Muscle layer of colon (tissue), 2 donors: ENCODE data around the gene LRRC8B.

Experiments
- H3K27ac ChIP-seq: one replicate; pipeline ENCODE4 v1.7.0; 2013; ENCODE audit warnings: low read depth, mild to moderate bottlenecking, low read length, moderate library complexity
- H3K27me3 ChIP-seq, 2 donors: one replicate each; pipeline ENCODE4 v1.7.0; 2013; ENCODE audit warnings: low read length in 2 of 2, mild to moderate bottlenecking in 2 of 2; ENCODE audit not compliant: insufficient read depth in 2 of 2, control insufficient read depth in 1 of 2
- H3K36me3 ChIP-seq: one replicate; pipeline ENCODE4 v1.7.0; 2013; ENCODE audit warnings: mild to moderate bottlenecking, low read length; ENCODE audit not compliant: insufficient read depth
- H3K4me1 ChIP-seq: one replicate; pipeline ENCODE4 v1.7.0; 2013; ENCODE audit warnings: mild to moderate bottlenecking, low read length; ENCODE audit not compliant: insufficient read depth
- H3K4me3 ChIP-seq, 2 donors: one replicate each; pipeline ENCODE4 v1.7.0; 2013; ENCODE audit warnings: low read length in 2 of 2, low read depth in 1 of 2, mild to moderate bottlenecking in 1 of 2, moderate library complexity in 1 of 2
- H3K9ac ChIP-seq: one replicate; pipeline ENCODE4 v1.7.0; 2013; ENCODE audit warnings: low read length
- H3K9me3 ChIP-seq: one replicate; pipeline ENCODE4 v1.7.0; 2013; ENCODE audit warnings: mild to moderate bottlenecking, low read length
- donor health status: abdominal sarcoma.
- donor health status: Adenocarcinoma of cecum.

Gene LRRC8B

GRCh38 chr1:89576013-89576412, 51.4 kb downstream of the LRRC8B start:
- Histone ChIP-seq H3K36me3 (no peaks in the 10 kb centered on the region), H3K27me3 (no peaks in the 10 kb centered on the region), H3K27ac (no peak overlapping the region), H3K9me3 (no peaks in the 10 kb centered on the region), H3K4me3 (no peak overlapping the region), H3K9ac (no peak overlapping the region), H3K4me1 (no peaks in the 10 kb centered on the region)

GRCh38 chr1:89578151-89578550, 53.5 kb downstream of the LRRC8B start:
- no peaks in the 10 kb centered on the region for H3K4me1 ChIP-seq
- H3K9ac ChIP-seq: no peak overlapping the region
- H3K27me3 ChIP-seq: no peaks in the 10 kb centered on the region
- H3K27ac ChIP-seq: no peak overlapping the region
- H3K9me3 ChIP-seq: no peaks in the 10 kb centered on the region
- no peaks in the 10 kb centered on the region for H3K36me3 ChIP-seq
- H3K4me3 ChIP-seq: no peak overlapping the region

DNA sequence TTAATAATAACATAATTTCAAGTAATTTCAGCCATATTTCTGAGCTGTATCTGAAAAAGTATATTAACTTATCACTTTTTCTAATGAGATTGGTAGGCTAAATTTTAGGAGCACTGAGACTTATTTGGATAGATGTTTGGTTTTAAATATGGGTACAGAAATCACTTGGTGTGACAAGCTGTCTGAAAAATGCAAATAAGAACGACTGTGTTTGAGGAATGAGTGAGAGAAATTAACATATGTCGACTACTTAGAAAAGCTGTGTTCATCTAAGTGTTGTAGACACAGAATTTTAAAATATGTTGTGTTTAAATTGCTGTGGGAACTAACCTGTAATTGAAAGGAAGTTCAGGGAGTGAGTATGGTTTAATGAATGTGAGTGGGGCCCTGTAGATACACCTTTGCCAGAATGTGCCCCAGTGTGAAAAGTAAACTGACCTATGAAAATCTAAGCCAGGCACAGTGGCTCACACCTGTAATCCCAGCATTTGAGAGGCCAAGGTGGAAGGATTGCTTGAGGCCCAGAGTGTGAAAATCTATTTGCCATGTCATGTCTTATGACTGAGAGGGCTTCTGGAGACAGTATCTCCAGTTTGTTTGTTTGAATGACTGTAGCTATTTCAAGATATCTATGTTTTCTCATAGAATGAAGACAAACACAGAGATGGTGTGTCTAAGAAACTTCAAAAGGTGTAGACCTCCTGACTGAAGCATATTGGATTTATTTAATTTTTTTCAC, 54.5 kb downstream of the LRRC8B start:
- no peaks in the 10 kb centered on the region for H3K36me3 ChIP-seq

GRCh38 chr1:89580036-89580435, 55.4 kb downstream of the LRRC8B start:
- no peaks in the 10 kb centered on the region for H3K27me3 ChIP-seq

More for the DNA sequence above, 54.5 kb downstream of the LRRC8B start:
- Histone ChIP-seq H3K4me1 (no peaks in the 10 kb centered on the region), H3K4me3 (no peak overlapping the region), H3K9me3 (no peaks in the 10 kb centered on the region), H3K27me3 (no peaks in the 10 kb centered on the region), H3K27ac (no peak overlapping the region), H3K9ac (no peak overlapping the region)

GRCh38 chr1:89581859-89582258, 57.2 kb downstream of the LRRC8B start:
- H3K4me1 ChIP-seq: no peaks in the 10 kb centered on the region
- H3K4me3 ChIP-seq: no peak overlapping the region
- H3K9ac ChIP-seq: no peak overlapping the region
- no peaks in the 10 kb centered on the region for H3K9me3 ChIP-seq
- H3K36me3 ChIP-seq: no peaks in the 10 kb centered on the region
- no peaks in the 10 kb centered on the region for H3K27me3 ChIP-seq
- H3K27ac ChIP-seq: no peak overlapping the region

More at GRCh38 chr1:89580036-89580435, 55.4 kb downstream of the LRRC8B start:
- no peaks in the 10 kb centered on the region for H3K36me3 ChIP-seq
- H3K4me3 ChIP-seq: no peak overlapping the region
- no peaks in the 10 kb centered on the region for H3K9me3 ChIP-seq
- H3K27ac ChIP-seq: no peak overlapping the region
- H3K4me1 ChIP-seq: no peaks in the 10 kb centered on the region
- no peak overlapping the region for H3K9ac ChIP-seq

GRCh38 chr1:89582571-89582970, 57.9 kb downstream of the LRRC8B start:
- no peak overlapping the region for H3K4me3 ChIP-seq
- H3K9me3 ChIP-seq: no peaks in the 10 kb centered on the region
- H3K36me3 ChIP-seq: no peaks in the 10 kb centered on the region
- no peaks in the 10 kb centered on the region for H3K27me3 ChIP-seq
- no peak overlapping the region for H3K9ac ChIP-seq
- no peaks in the 10 kb centered on the region for H3K4me1 ChIP-seq
- H3K27ac ChIP-seq: no peak overlapping the region

DNA sequence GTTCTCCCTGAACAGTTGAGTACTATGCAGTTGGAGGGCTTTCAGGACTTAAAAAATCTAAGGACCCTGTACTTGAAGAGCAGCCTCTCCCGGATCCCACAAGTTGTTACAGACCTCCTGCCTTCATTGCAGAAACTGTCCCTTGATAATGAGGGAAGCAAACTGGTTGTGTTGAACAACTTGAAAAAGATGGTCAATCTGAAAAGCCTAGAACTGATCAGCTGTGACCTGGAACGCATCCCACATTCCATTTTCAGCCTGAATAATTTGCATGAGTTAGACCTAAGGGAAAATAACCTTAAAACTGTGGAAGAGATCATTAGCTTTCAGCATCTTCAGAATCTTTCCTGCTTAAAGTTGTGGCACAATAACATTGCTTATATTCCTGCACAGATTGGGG, 59.6 kb downstream of the LRRC8B start:
- Histone ChIP-seq H3K9ac (no peak overlapping the region), H3K36me3 (no peaks in the 10 kb centered on the region), H3K27ac (no peak overlapping the region), H3K9me3 (no peaks in the 10 kb centered on the region), H3K4me3 (no peak overlapping the region), H3K4me1 (no peaks in the 10 kb centered on the region), H3K27me3 (no peaks in the 10 kb centered on the region)

GRCh38 chr1:89584781-89585180, 60.2 kb downstream of the LRRC8B start:
- Histone ChIP-seq H3K4me3 (no peak overlapping the region), H3K27ac (no peak overlapping the region), H3K36me3 (no peaks in the 10 kb centered on the region)

GRCh38 chr1:89587729-89588161, 63.1 kb downstream of the LRRC8B start:
- no peaks in the 10 kb centered on the region for H3K36me3 ChIP-seq
- H3K4me1 ChIP-seq: no peaks in the 10 kb centered on the region
- no peaks in the 10 kb centered on the region for H3K27me3 ChIP-seq
- no peaks in the 10 kb centered on the region for H3K9me3 ChIP-seq
- H3K9ac ChIP-seq: no peak overlapping the region
- no peak overlapping the region for H3K4me3 ChIP-seq
- H3K27ac ChIP-seq: no peak overlapping the region

More at GRCh38 chr1:89584781-89585180, 60.2 kb downstream of the LRRC8B start:
- no peaks in the 10 kb centered on the region for H3K4me1 ChIP-seq
- no peak overlapping the region for H3K9ac ChIP-seq
- H3K27me3 ChIP-seq: no peaks in the 10 kb centered on the region
- H3K9me3 ChIP-seq: no peaks in the 10 kb centered on the region

DNA sequence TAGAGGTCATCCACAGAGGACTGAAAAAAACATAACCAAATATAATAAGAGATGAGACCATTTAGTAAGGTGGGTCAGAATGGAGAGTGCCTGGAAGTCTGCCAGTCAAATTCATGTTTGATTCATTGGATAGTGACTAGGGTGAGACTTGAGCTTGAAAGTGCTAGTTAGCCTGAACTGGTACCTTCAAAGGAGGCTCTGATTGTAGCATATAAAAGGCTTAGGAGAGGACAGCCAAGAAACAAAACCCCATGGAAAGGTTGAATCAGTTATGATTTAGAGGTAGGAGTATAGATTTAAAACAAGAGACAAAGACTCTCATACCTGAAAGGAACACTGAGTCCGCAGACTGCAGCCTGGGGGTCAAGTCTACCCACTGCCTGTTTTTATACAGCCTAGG, 63.9 kb downstream of the LRRC8B start:
- Histone ChIP-seq H3K36me3 (no peaks in the 10 kb centered on the region), H3K9me3 (no peaks in the 10 kb centered on the region), H3K9ac (no peak overlapping the region), H3K4me1 (no peaks in the 10 kb centered on the region), H3K27ac (no peak overlapping the region), H3K4me3 (no peak overlapping the region), H3K27me3 (no peaks in the 10 kb centered on the region)

DNA sequence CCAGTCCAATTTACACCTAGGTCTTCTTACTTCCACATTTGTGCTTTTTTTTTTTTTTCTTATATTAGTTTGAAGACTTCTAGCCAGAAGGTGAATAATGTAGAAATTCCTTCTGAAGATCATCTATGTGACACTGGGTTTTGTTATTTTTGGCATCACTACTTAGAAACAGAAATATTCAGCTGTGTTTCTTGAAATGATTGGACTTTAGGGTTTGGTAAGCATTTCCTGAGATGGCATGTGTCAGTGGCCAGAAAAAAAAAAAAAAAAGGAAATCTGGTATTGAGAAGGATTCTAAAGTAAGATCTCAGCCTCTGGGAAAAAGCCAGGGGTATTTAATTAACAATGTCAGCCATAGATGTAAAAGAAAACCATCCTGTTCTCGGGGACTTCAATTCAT, 64.9 kb downstream of the LRRC8B start:
- H3K36me3 ChIP-seq: no peaks in the 10 kb centered on the region
- no peak overlapping the region for H3K27ac ChIP-seq
- no peaks in the 10 kb centered on the region for H3K4me1 ChIP-seq
- H3K9ac ChIP-seq: no peak overlapping the region
- H3K4me3 ChIP-seq: no peak overlapping the region
- H3K9me3 ChIP-seq: no peaks in the 10 kb centered on the region
- H3K27me3 ChIP-seq: no peaks in the 10 kb centered on the region
